Parathyroid adenoma (tissue), 2 donors: ENCODE data around the gene COQ3.

Experiments
- H2AFZ ChIP-seq: fragments of 300-600 bp; sonication (generic); one replicate; pipeline ENCODE4 v1.7.0; 2017; ENCODE audit warnings: antibody characterized with exemption, mild to moderate bottlenecking
- H3K27ac ChIP-seq: fragments of 300-600 bp; sonication (generic); one replicate; pipeline ENCODE4 v1.7.0; 2017
- H3K27me3 ChIP-seq: fragments of 300-600 bp; sonication (generic); one replicate; pipeline ENCODE4 v1.7.0; 2017; ENCODE audit warnings: low read length; ENCODE audit not compliant: control insufficient read depth, insufficient read depth
- H3K36me3 ChIP-seq: fragments of 300-600 bp; sonication (generic); one replicate; pipeline ENCODE4 v1.7.0; 2017; ENCODE audit warnings: low read length; ENCODE audit not compliant: control insufficient read depth, insufficient read depth
- H3K4me1 ChIP-seq: fragments of 300-600 bp; sonication (generic); one replicate; pipeline ENCODE4 v1.7.0; 2017; ENCODE audit warnings: control low read depth
- H3K4me2 ChIP-seq: fragments of 300-600 bp; sonication (generic); one replicate; pipeline ENCODE4 v1.7.0; 2017; ENCODE audit warnings: low read length
- H3K4me3 ChIP-seq: fragments of 300-600 bp; sonication (generic); one replicate; pipeline ENCODE4 v1.7.0; 2017; ENCODE audit warnings: low read depth, low read length
- H3K79me2 ChIP-seq: fragments of 300-600 bp; sonication (generic); one replicate; pipeline ENCODE4 v1.7.0; 2017; ENCODE audit warnings: control low read depth
- H3K9ac ChIP-seq: fragments of 300-600 bp; sonication (generic); one replicate; pipeline ENCODE4 v1.7.0; 2017; ENCODE audit warnings: mild to moderate bottlenecking
- H3K9me3 ChIP-seq: fragments of 300-600 bp; sonication (generic); one replicate; pipeline ENCODE4 v1.7.0; 2017; ENCODE audit warnings: low read length; ENCODE audit not compliant: control insufficient read depth
- CTCF ChIP-seq: fragments of 300-600 bp; sonication (generic); IDR thresholded peaks from one replicate; pipeline ENCODE4 v1.7.0; 2017; ENCODE audit warnings: antibody characterized with exemption, mild to moderate bottlenecking
- donor health status: primary hyperparathyroidism.

The COQ3 gene

DNA sequence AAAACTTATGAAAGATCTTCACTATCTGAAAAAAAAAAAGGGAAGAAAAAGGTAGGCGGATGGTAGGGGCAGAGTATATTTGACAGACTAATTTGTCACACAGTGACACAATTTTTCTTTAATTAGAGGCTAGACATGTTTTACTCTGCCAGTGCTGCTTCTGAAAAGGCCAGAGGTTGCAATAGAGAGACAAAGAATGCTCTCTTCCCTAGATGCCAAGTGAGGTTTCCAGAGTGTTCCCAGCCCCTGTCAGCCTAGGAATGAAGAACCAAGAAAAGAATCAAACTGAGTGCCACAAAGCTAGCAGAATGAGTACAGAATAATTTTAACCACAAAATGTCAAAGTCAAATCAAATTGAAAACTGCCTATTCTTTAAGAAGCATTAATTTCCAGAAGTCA, 18.1 kb upstream of the COQ3 start:
- Histone ChIP-seq H2AFZ (no peak overlapping the region), H3K27ac (no peak overlapping the region), H3K79me2 (peaks cover 15% of the 10 kb centered on the region), H3K4me1 (peaks cover 4% of the 10 kb centered on the region), H3K4me3 (no peak overlapping the region), H3K27me3 (no peaks in the 10 kb centered on the region), H3K36me3 (no peaks in the 10 kb centered on the region), H3K9ac (no peak overlapping the region), H3K9me3 (no peaks in the 10 kb centered on the region), H3K4me2 (no peak overlapping the region)
- TF ChIP-seq CTCF: no peak

DNA sequence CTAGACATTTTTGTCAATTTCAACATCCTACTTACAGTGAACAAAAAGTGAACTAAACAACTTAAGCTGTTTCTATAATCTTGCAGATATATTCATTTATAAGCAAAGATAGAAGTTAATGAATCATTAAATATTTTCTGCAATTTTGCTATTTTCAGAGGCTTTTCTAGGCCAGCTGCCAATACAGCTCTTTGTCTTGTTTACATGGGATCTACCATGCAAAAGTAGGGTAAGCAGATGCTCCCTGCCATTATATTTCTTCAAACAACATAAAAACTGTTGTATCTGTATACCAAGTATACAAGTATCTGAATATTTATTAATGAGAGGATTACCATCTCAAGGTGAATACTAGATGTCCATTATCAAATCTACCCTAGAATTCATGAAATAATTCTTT, 15.7 kb upstream of the COQ3 start:
- TF ChIP-seq CTCF: no peak
- H2AFZ ChIP-seq: no peak overlapping the region
- no peak overlapping the region for H3K4me2 ChIP-seq
- H3K9ac ChIP-seq: no peak overlapping the region
- H3K36me3 ChIP-seq: no peaks in the 10 kb centered on the region
- H3K4me3 ChIP-seq: no peak overlapping the region
- no peak overlapping the region for H3K27ac ChIP-seq
- H3K9me3 ChIP-seq: no peaks in the 10 kb centered on the region
- peaks cover 3% of the 10 kb centered on the region for H3K4me1 ChIP-seq
- H3K79me2 ChIP-seq: peaks cover 13% of the 10 kb centered on the region
- no peaks in the 10 kb centered on the region for H3K27me3 ChIP-seq

- Histone ChIP-seq H3K36me3 (no peaks in the 10 kb centered on the region), H2AFZ (no peak overlapping the region), H3K4me2 (no peak overlapping the region), H3K4me1 (no peaks in the 10 kb centered on the region), H3K27ac (no peak overlapping the region), H3K27me3 (no peaks in the 10 kb centered on the region), H3K4me3 (no peak overlapping the region), H3K79me2 (peaks cover 4% of the 10 kb centered on the region), H3K9me3 (no peaks in the 10 kb centered on the region), H3K9ac (no peak overlapping the region)
- TF ChIP-seq CTCF: no peak
Observed at GRCh38 chr6:99407076-99407475, 13.1 kb upstream of the COQ3 start.

GRCh38 chr6:99402448-99402847, 8.5 kb upstream of the COQ3 start:
- Histone ChIP-seq H3K36me3 (no peaks in the 10 kb centered on the region), H2AFZ (no peak overlapping the region), H3K4me1 (no peaks in the 10 kb centered on the region), H3K9me3 (no peaks in the 10 kb centered on the region), H3K27me3 (no peaks in the 10 kb centered on the region), H3K9ac (no peak overlapping the region), H3K4me2 (no peak overlapping the region), H3K4me3 (no peak overlapping the region), H3K79me2 (no peaks in the 10 kb centered on the region), H3K27ac (no peak overlapping the region)
- no peak for TF ChIP-seq CTCF

DNA sequence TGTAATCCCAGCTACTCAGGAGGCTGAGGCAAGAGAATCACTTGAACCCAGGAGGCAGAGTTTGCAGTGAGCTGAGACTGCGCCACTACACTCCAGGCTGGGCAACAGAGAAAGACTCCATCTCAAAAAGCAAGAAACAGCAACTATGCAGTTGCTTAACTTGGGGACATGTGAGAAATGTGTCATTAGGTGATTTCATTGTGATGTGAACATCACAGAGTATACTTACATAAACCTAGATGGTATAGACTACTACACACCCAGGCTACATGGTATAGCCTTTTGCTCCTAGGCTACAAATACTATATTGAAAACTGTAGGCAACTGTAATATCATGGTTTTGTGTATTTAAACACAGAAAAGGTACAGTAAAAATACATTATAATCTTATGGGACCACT, 3.3 kb upstream of the COQ3 start:
- Histone ChIP-seq H3K27ac (no peak overlapping the region), H3K27me3 (no peaks in the 10 kb centered on the region), H2AFZ (no peak overlapping the region), H3K79me2 (peaks cover under 1% of the 10 kb centered on the region), H3K9ac (no peak overlapping the region), H3K4me3 (no peak overlapping the region), H3K36me3 (no peaks in the 10 kb centered on the region), H3K4me1 (no peaks in the 10 kb centered on the region), H3K4me2 (no peak overlapping the region), H3K9me3 (no peaks in the 10 kb centered on the region)
- no peak for TF ChIP-seq CTCF
